NCI-H2107 treated with DMSO at 0.1 percent for 48 hours (cell line): Measurements from ENCODE around the gene BAZ2A.

ENCODE experiments used
- DNase-seq: peaks from one replicate; lab custom pipeline; 2025; ENCODE audit not compliant: unreplicated experiment; lab: John Stamatoyannopoulos, UW

The BAZ2A gene

DNA sequence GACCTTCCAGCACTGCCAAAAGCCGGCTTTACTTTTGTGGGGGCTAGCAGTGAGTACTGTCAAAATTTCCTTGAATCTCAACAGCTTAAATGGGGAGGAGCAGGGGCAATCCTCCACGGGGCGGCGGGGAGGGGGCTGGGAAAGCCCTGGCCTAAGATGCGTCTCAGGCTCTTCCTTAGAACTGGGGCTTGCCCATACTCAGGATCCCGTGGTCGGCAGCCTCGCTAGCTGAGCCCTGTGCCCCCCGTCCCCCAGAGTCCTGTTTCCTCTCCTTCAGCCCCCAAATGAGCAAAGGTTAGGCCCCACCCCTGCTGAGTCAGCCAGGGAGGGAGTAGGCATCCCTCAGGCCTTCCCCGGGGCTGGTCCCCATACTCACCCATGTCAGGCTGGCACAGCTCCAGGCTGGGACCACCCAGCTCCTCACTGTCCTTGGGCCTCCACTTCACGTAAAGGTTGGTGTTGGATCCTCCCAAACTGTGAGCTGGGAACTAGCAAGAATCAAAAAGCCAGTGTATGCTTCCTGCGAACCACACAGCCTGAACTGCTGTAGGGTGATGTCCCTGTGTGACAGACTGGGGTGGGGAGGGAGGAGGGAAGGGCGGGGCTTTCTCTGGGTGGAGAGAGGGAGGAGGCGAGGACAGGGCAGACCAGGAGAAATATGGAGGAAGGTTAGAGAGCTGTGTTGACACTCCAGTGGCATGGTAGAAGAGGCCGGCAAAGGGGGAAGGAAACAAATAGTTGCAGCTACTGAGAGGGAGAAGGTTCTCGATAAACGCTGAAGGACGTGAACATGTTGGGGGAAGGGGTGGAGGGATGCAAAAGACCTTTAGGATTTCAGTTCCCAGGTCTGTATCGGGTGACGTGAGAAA, 5.9 kb upstream of the BAZ2A start:
- DNase-seq, result peak; percentile 91

DNA sequence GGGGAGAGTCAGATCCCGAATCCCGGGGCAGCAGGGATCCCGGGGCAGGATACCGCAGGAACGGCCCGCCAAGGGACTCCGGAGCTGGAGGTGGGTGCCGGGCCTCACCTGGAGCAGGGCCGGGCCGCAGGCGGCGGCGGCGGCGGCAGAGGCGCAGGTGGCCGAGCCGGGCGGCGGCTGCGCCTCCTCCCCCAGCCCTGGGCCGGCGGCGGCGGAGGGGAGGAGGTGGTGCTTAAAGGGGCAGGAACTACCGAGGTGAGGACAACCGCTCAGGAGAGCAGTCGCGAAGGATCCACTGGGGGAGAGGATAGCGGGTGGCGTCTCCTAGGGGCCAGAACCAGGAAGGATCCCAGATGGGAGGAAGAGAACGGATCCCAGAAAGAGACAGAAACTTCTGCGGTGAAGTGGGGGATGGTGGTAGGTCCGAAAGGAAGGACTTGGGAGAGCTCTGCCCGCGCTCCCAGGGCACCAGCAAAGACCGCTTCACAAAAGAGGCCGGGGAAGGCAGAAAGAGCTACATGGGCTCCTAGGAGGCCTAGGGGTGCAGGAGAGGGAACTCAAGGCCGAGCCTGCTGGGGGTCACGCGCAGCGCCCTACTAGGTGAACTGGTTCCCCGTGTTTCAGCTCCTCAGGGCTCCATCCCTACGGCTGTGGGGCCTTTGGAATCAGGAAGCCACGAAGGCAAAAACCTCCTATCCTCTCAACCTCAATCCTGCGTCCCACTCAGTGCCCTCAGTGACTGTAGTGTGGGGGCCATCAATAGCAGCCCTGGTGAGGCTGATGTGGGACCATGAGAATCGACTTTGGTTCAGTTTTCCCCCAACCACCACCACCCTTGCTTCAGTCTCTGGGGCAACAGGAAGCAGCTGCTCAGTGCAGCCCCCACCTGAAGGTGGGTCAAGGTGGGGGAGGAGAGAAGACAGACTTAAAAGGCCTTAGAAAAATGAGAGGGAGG, 5.0 kb upstream of the BAZ2A start:
- DNase-seq, result peak; percentile 87

DNA sequence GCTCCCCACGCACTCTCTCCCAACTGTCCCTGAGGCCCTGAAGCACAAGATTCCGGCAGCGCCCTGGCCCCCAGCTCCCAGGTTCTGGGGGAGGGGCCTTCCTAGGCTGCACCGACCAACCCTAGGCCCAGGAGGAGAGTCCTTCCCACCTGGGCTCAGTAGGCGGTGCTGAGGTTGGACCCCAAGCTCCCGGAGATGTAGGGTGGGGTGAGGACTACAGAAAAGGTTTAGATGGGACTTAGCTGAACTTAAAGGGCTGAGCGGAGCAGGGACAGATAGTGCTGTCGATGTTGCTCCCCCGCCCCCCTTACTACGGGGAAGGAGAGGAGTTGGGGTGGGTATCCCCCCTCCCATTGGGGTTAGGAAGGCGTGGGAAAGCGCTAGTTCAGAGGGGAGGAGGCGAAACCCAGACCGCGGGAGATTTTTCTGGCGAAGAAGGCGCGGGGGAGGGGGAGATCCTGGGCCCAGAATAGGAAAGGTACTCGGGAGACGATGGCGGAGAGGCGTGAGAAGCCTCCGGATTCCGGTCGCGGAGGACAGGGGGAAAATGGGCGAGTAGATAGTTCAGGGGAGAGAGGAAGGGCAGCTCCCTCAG, 4.2 kb upstream of the BAZ2A start:
- peak; percentile 54 for DNase-seq

DNA sequence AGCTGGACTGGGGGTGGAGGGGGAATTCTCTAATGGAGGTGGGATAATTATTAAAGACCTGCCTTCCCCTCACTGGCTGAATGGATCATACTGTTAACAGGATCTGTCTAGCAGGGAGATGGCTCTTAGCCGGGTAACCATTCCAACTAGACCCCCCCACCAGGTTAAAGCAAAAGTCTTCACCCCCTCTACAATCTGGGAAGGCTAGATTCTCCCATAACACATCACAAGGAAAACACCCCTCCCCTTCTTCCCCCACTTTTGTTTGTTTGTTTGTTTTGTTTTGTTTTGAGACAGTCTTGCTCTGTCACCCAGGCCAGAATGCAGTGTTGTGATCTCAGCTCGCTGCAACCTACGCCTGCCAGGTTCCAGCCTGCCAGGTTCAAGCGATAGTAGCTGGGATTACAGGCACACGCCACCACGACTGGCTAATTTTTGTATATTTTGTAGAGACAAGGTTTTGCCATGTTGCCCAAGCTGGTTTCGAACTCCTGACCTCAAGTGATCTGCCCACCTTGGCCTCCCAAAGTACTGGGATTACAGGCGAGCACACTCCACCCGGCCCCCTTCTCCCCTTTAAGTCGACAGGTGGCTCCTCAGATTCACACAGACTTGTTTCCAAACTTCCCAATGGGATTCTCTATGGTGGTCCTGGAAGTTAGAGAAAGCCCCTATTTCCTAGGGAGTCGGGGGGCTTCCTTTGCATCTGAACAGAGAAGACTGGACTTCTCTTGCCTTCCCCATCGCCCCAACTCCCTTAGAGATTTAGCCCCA, 3.5 kb upstream of the BAZ2A start:
- no peak for DNase-seq

DNA sequence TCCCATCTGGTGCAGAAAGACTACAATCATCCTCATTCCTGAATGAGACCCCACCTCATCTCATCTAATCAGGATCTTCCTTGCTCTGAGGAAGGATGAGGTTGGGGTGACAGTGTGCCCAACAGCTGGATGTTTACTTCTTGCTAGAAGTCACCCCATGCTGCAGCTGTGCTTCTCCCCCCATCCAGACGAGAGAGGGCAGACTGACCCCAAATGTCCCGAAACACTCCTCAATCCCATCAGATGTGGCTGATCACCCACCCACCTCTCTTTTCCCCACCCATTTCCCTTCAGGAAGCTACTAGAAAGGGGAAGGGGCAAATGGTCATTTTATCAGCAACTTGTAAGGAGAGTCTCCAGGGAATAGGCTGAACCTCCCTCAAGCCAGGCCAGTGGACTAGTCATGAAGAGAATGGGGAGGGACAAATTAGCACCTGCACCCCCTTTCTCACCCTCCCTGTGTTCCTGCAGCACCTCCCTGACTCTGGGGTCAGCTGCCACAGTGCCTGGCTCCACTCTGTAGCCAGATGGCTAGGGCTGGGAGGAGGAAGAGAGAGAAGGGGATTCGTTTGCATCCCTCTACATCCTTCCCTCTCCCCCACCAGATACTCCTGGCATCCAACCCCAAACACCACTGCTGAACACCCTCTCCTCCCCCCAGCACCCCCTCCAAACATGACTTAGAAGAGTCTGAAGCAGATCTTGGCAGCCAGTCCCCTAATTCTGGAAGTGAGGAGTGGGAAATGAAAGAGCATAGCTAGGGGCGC, 2.8 kb upstream of the BAZ2A start:
- no peak for DNase-seq

DNA sequence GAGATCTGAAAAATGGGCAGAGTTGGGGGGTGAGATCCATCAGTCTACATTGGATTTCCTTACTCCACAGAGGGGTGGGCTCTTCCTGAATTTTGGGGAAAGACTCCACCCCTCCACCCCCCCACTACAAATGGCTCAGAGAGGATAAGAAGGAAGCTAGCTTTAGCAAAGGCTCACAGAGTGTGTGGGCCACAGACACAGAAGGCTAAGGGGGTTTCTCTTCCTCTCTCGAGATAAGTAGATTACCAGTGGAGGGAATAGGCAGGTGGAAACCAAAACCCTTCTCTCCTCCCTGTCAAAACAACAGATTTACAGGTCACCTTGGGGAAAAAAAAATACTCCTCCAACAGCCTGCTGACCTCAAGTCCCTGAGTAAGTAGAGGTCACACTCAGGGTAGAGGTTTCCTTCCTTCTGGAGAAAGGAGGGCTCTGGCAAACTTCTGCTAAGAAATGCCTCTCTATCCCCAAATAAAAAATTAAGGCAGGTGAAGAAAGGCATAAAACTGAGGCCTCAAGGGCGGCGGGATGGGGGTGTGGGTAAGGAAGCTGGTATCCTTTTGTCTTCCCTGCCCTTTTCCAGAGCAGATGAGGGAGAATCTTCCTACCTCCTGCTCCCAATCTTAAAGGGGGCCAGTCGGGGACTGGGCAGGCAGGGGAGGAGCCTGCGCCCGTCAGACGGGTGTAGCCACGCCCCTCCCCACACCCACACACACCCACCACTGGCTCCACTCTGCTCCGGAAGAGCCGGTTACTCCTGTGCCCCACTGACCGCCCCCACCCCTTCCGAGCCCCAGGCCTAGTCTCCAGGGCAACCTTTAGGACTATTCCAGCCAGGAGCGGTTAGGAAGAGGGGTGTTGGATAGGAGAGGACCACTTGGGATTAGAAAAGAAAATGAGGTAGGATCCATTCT, 1.9 kb upstream of the BAZ2A start:
- peak; percentile 34 for DNase-seq

DNA sequence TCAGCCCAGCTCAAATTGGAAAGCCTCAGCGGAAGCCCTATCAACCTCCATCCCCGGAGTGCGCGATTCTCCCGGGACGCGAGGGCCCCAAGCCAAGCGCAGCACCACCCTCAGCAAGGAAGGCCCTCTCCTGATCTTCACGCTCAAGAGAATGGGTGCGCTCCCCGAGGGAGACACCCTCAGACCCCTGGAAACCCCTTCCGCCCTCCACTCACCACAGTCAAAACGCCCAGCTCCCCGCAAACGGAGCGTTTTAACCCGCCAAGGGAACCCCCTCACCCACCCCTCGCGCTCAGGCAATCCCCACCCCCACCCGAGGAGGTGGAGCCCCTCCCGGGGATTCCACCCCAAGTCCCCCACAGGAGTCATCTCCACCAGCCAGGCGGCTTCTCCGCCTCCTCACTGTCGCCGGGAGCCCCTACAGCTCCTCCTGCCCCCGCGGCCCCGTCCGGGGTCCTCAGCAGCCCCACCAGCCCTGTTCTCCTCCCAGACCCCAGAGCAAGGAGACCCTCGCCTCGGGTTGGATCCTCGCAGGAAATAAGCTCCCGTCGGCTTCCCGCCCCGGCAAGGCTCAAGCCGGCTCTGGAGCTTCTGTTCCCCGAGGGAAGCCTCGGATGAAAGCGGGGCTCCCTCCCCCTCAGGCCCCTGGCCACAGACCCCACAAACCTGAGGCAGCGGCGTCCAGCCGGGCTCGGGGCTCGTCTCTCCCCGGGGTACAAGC, 507 bp downstream of the BAZ2A start:
- DNase-seq, result no peak

DNA sequence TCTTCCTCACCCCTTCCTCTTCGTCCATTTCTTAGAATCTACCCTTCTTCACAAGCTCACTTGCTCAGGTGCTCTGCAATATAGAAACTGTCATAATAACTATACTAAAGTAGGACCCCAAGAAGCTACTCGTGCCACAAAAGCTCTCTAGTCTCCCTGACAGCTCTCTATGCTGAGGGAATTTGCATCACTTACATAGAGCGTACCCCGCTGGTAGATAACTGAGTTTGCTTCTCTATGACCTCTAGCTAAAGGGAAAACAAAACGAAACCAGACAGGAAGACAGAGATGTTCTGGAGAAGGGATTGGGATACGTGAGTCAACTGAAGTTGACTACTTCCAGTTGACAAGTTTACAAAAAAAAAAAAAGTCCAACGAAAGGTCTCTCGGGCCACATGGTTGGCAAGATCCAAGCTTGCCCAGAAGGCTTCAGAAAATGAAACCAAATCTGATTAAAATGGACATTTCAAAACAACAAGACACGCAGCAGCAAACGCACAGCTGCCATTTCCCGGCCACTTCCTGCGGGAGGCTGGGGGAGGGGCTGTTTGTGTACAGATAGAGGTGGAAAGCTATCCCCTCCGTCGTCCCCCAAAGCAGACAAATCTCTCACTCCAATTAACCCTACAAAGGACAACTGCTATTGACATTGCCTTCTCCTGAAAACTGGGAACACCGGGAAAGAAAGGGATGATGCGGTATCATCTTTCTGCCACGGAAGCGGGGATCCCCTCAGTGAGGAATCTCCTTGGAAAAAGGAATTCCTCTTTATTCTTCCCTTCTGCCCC, 1.3 kb downstream of the BAZ2A start:
- peak; percentile 36 for DNase-seq

DNA sequence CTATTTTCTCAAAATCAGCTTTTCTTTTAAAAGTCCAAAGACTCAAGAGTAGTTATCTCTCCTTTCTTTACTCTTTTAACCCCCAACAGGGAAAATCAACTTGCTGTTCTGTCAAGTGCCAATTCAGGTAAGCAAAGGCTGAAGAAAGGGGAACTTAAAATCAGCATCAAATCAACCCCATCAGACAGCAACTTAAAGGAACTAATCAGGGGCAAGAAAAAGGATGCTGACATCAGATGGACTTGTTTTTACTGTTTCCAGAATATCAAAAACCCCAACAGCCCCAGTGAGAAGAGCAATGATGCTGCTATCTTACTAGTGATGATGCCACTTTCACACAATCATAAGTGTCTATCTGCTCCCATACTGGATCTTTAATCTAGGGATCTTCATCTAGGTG, 3.4 kb downstream of the BAZ2A start:
- DNase-seq, result no peak

DNA sequence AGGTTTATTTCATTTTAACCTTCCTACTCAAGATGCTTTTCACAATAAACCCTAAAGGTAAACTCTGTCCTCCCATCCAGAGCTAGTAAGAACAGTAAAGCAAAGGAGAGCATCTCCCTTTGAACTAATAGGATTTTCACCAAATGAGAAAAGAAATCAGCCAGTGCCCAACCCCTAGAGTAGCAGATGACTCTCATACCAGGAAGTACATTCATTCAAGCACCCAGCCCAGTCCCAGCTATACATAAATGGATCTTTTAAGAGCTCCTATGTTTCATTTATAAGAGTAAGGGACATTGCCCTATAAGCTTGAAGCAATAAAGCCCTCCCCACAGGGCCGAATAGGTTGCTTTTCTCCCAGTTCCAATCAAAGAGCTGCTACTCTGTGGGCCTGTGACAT, 7.6 kb downstream of the BAZ2A start:
- no peak for DNase-seq

DNA sequence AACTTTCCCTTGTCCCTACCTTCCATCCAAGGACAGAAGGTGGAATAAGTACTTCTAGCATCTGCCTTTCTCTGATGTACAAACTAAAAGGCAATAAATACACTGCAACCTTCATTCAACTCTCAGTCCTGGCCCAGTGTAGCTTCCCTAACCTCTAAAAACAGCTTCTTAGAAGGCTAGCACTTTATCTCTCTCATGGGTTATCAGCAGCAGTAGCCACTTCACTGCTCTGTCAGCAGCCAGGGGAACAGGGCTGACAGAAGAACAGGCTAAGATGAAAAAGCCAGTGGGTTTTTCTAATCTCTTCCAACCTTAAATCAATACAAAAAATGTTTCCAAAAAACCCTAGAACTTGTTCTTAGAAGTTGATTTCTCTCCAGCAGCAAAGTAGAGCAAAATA, 13.2 kb downstream of the BAZ2A start:
- DNase-seq, result no peak

DNA sequence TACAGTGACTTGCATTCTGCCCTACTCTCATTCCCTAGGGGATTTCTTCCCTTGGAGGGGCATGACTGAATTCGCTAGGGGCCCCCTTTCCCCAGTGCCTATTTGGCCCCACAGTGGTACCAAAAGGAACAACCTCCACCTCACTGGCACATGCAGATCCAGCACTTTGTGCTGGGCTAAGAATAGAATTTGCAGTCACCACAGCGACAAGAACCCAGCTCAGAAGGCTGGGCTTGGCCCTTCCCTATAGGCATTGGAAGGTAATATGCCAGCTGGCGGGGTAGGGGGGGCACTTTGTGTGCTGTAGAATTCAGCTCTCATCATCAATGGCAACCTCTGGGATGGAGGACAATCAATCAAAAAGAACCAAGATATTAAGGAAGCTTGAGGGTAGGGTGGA, 13.9 kb downstream of the BAZ2A start:
- no peak for DNase-seq

DNA sequence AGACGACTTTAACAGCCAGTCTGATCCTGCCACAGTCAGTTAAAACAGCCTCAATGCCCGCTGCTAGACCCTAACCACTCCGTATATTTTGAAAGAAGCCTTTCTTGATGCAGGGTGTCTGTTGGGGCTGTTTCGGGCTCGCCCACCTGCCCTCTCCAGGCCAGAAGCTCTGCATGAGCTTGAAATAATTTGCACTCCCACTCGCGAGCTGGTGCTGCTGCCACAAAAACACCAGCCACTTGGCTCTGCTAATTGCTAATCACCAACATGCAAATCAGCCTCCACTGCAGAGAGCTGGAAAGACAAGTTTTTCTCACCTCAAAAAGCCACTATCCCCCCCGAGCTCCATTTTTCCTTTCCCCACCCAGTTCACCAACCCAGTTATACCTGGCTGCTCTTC, 15.5 kb downstream of the BAZ2A start:
- no peak for DNase-seq

DNA sequence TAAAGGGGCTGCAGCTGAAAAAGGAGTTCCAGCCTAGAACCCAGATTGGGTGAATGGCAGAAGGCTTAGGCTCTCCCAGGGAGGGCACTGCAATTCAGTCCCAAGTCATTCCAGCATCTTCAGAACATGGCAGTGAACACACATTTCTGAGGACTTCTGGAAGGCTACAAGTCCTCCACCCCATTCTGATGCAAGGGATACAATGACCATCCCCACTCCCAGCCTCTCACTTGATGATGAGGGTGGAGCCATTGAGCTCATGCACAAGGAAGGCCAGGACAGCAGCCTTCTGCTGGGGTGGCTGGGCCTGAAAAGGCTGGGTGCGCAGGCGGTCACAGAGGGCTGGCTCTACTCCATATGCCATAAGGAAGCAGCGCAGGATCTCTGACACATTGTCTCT, 25.8 kb downstream of the BAZ2A start:
- DNase-seq, result no peak

DNA sequence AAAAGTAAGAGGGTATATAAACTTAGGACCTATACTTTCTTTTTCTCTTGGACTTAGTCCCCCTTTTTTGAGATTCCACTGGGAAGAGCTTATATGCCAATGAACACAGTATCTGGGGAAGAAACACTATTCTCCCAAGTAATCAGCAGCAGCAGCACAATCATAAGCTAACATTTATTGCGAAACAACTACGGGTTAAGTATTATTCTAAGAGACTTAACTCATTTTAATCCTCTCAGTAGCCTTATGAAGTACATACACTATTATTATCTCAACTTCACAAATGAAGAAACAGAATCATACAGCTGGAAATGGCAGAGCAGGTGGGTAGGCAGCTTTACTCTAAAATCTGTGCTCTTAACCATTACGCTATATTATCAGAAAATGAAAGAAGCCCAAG, 27.9 kb downstream of the BAZ2A start:
- DNase-seq, result no peak

DNA sequence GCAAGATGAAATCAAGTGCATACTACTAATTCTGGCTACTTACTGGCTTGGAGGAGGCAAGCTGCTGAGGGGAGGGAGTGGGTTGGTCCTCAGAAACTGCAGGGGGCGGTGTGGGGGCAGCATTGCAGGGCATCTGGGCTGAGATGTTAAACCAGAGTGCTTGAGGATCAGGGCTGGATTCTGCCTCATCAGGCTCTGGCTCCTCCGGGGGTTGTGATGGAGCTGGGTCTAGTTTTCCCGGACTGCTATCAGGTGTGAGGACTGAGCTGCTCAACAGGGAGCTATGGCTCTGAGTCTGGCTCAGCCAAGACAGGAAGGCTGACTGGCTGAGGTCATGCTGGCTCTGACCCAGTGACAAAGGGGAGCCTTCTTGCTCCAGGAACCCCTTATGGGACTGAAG, 28.6 kb downstream of the BAZ2A start:
- DNase-seq, result no peak

DNA sequence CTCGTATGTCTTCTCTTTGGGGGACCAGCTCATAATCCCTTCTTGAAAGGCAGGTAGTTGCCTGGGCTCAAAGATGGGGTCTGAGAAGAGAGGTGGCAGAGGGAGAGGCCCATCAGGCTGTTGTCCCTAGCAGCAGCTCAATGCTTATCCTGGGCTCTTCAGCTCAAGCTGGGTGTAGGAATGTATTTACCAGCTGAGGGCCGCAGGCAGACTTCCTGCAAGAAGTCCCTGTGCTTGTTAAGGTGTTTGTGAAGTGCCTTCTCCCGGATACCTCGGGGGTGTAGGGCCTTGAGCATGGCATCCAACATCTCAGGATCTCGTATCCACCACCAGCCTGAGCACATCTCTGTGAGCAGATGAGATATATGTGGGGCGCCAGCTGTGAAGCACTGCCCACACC, 29.4 kb downstream of the BAZ2A start:
- no peak for DNase-seq

DNA sequence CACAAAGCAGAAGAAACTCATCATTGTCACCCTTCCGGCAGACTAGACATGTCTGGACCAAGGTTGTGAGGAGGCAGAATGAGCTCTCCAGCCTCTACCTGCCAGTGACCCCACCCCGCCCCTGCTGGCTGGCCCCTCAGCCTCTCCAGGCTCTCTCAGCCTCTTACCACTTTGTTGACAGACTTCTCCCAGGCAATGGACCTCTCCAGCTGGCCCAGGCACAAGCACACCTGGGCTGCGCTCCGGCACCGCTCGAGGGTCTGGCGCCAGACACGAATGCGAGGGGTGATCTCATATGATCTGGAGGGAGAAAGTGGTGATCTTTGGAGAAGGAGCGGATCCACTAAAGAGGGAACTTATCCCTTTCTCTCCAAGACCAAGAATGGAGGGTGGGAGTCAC, 30.3 kb downstream of the BAZ2A start:
- DNase-seq, result no peak
